IMR-90 (cell line): ENCODE measurements around the gene MEIOB. TPM values are rescaled to one million over a fixed set of nuclear protein-coding genes. Genes with fewer than 3 reads are reported as not detected.

Source experiments
- ATAC-seq: fragments of 200-7000 bp; cut with Tn5 transposase; 2 replicates; pipeline ENCODE4 v1.9.1; 2020; ENCODE audit warnings: low read depth, mild to moderate bottlenecking, moderate library complexity
- BruUV-seq: library from RNA; stranded (reverse); fragments of 400-500 nt; replicated peaks from 2 replicates; lab custom pipeline; 2021; lab: Mats Ljungman, UMichigan
- CTCF ChIA-PET: fragments of 300-600 bp; formaldehyde crosslinking; extraction: SDS; loops from one replicate; lab custom pipeline; 2021; ENCODE audit warnings: antibody characterized with exemption; lab: Yijun Ruan, JAX
- POLR2A ChIA-PET: fragments of 300-600 bp; sonication (Branson Sonifier 250); formaldehyde crosslinking; loops from one replicate; lab custom pipeline; 2022; ENCODE audit warnings: antibody characterized with exemption; ENCODE audit not compliant: unreplicated experiment; lab: Charles Lee
- DNase-seq: peaks from one replicate; pipeline ENCODE4 v3.0.0; 2013
- H2AFZ ChIP-seq: replicated peaks from 2 replicates; pipeline ENCODE3; 2013; ENCODE audit warnings: low read length, mild to moderate bottlenecking; ENCODE audit not compliant: poor library complexity
- H2AK5ac ChIP-seq: 2 replicates; pipeline ENCODE4 v1.6.1; 2013; ENCODE audit warnings: low read depth, low read length, inconsistent platforms
- H2AK9ac ChIP-seq: replicated peaks from 2 replicates; pipeline ENCODE3; 2013; ENCODE audit warnings: mild to moderate bottlenecking, low read depth, low read length, moderate library complexity; ENCODE audit not compliant: poor library complexity
- H2BK120ac ChIP-seq: 2 replicates; pipeline ENCODE4 v1.6.1; 2013; ENCODE audit warnings: low read depth, low read length, inconsistent platforms
- H2BK15ac ChIP-seq: 3 replicates; pipeline ENCODE4 v1.6.1; 2013; ENCODE audit warnings: low read depth, low read length, inconsistent platforms
- H2BK20ac ChIP-seq: 2 replicates; pipeline ENCODE4 v1.6.1; 2013; ENCODE audit warnings: low read depth, mild to moderate bottlenecking, inconsistent platforms, low read length, moderate library complexity
- H2BK5ac ChIP-seq: 2 replicates; pipeline ENCODE4 v1.6.1; 2013; ENCODE audit warnings: mild to moderate bottlenecking, low read depth, low read length, inconsistent platforms; ENCODE audit not compliant: poor library complexity, severe bottlenecking
- H3K14ac ChIP-seq: replicated peaks from 2 replicates; pipeline ENCODE4 v1.6.1; 2013; ENCODE audit warnings: low read depth, low read length, inconsistent platforms
- H3K18ac ChIP-seq: 2 replicates; pipeline ENCODE4 v1.6.1; 2013; ENCODE audit warnings: low read depth, low read length, control low read depth
- H3K23ac ChIP-seq: 2 replicates; pipeline ENCODE4 v1.6.1; 2013; ENCODE audit warnings: low read depth, low read length, inconsistent platforms
- H3K27ac ChIP-seq: 2 replicates; pipeline ENCODE4 v1.5.1; 2013; ENCODE audit warnings: mild to moderate bottlenecking, control low read depth, low read length; ENCODE audit not compliant: insufficient read depth
- H3K27me3 ChIP-seq: 2 replicates; pipeline ENCODE4 v1.6.1; 2013; ENCODE audit warnings: low read length; ENCODE audit not compliant: control insufficient read depth, insufficient read depth
- H3K36me3 ChIP-seq: 2 replicates; pipeline ENCODE4 v1.6.1; 2013; ENCODE audit warnings: low read length, mixed read lengths; ENCODE audit not compliant: control insufficient read depth, insufficient read depth
- H3K4ac ChIP-seq: 2 replicates; pipeline ENCODE4 v1.6.1; 2013; ENCODE audit warnings: low read depth, low read length, inconsistent platforms
- H3K4me1 ChIP-seq: 2 replicates; pipeline ENCODE4 v1.6.1; 2013; ENCODE audit warnings: low read length, mixed read lengths; ENCODE audit not compliant: control insufficient read depth, insufficient read depth
- H3K4me2 ChIP-seq: 2 replicates; pipeline ENCODE4 v1.6.1; 2013; ENCODE audit warnings: low read depth, mild to moderate bottlenecking, control low read depth, low read length, moderate library complexity
- H3K4me3 ChIP-seq: 2 replicates; pipeline ENCODE4 v1.5.1; 2013; ENCODE audit warnings: low read depth, mild to moderate bottlenecking, control low read depth, low read length, moderate library complexity; ENCODE audit not compliant: insufficient read depth
- H3K56ac ChIP-seq: 2 replicates; pipeline ENCODE4 v1.6.1; 2013; ENCODE audit warnings: low read length, inconsistent platforms; ENCODE audit not compliant: insufficient read depth; ENCODE audit errors: extremely low read depth
- H3K79me1 ChIP-seq, 2 experiments: 2 replicates each; pipeline ENCODE4 v1.6.1; 2013; ENCODE audit warnings: low read length in 2 of 2, inconsistent platforms in 1 of 2, low read depth in 1 of 2
- H3K9ac ChIP-seq: 2 replicates; pipeline ENCODE4 v1.6.1; 2013; ENCODE audit warnings: low read depth, low read length, control low read depth
- H3K9me1 ChIP-seq: 2 replicates; pipeline ENCODE4 v1.6.1; 2013; ENCODE audit warnings: low read length, inconsistent platforms; ENCODE audit not compliant: insufficient read depth
- H3K9me3 ChIP-seq: 2 replicates; pipeline ENCODE4 v1.6.1; 2013; ENCODE audit warnings: low read length; ENCODE audit not compliant: control insufficient read depth, insufficient read depth
- H4K20me1 ChIP-seq: 2 replicates; pipeline ENCODE4 v1.6.1; 2013; ENCODE audit warnings: low read length, inconsistent platforms; ENCODE audit not compliant: insufficient read depth
- H4K5ac ChIP-seq: 2 replicates; pipeline ENCODE4 v1.6.1; 2013; ENCODE audit warnings: mild to moderate bottlenecking, low read depth, low read length, control low read depth
- H4K8ac ChIP-seq, 2 experiments: 2 replicates each; pipeline ENCODE4 v1.6.1; 2013; ENCODE audit warnings: low read depth in 2 of 2, low read length in 2 of 2, control low read depth in 1 of 2, inconsistent platforms in 1 of 2
- H4K91ac ChIP-seq: 2 replicates; pipeline ENCODE4 v1.6.1; 2013; ENCODE audit warnings: low read depth, low read length, inconsistent platforms; ENCODE audit not compliant: insufficient read depth
- CEBPB ChIP-seq: IDR thresholded peaks from 2 replicates; pipeline ENCODE4 v1.6.1; 2012; ENCODE audit warnings: low read depth, low read length, improper control_type of control experiment
- FOS ChIP-seq: fragments of 150-350 bp; IDR thresholded peaks from 2 replicates; pipeline ENCODE4 v1.6.1; 2016; ENCODE audit warnings: low read depth, low read length
- MAFK ChIP-seq: IDR thresholded peaks from 2 replicates; pipeline ENCODE4 v1.6.1; 2012; ENCODE audit warnings: low read depth, low read length, improper control_type of control experiment
- MAZ ChIP-seq: IDR thresholded peaks from 2 replicates; pipeline ENCODE4 v1.6.1; 2012; ENCODE audit warnings: low read depth, mild to moderate bottlenecking, low read length, improper control_type of control experiment, moderate library complexity, borderline replicate concordance
- RCOR1 ChIP-seq: IDR thresholded peaks from 2 replicates; pipeline ENCODE4 v1.6.1; 2012; ENCODE audit warnings: mild to moderate bottlenecking, low read length, improper control_type of control experiment; ENCODE audit not compliant: insufficient replicate concordance
- RFX5 ChIP-seq: IDR thresholded peaks from 2 replicates; pipeline ENCODE4 v1.8.0; 2012; ENCODE audit warnings: low read depth, mild to moderate bottlenecking, low read length, moderate library complexity
- SMC3 ChIP-seq: fragments of 150-350 bp; IDR thresholded peaks from 2 replicates; pipeline ENCODE4 v1.6.1; 2016; ENCODE audit warnings: low read depth, mild to moderate bottlenecking, antibody characterized with exemption, low read length, moderate library complexity
- WGBS, 2 experiments: methylation state at CpG; one replicate each; pipeline versions ENCODE4 v1.1.5 to v1.1.7; 2013; ENCODE audit warnings: missing lambda C conversion rate in 2 of 2; ENCODE audit not compliant: insufficient read length in 1 of 2; ENCODE audit errors: extremely low coverage in 2 of 2; 5-methylcytosine and 5-hydroxymethylcytosine counted together
- dilution Hi-C: fragments of 300-500 bp; cut with HindIII; formaldehyde crosslinking; loops from one replicate; pipeline ENCODE4 v1.14.3; 2018; ENCODE audit warnings: low sequenced_read_pairs; ENCODE audit not compliant: unreplicated experiment
- in situ Hi-C: fragments of 300-500 bp; cut with MboI; formaldehyde crosslinking; loops from 3 replicates; pipeline ENCODE4 v1.14.3; 2019; ENCODE audit warnings: low sequenced_read_pairs, inconsistent platforms, mixed read lengths
- intact Hi-C: fragments of 100-400 bp; cut with micrococcal nuclease; formaldehyde crosslinking; loops from 2 replicates; pipeline ENCODE4 v1.10.0; 2022
- polyA plus RNA-seq, 3 experiments: library from polyadenylated mRNA; depleted of rRNA; stranded (reverse); fragments of >200 nt; gene quantifications; 2 replicates each; pipeline ENCODE4 v1.2.3, GENCODE V29; 2012; ENCODE audit warnings: low replicate concordance in 1 of 3
- total RNA-seq: library from RNA; depleted of rRNA; stranded (reverse); fragments of >200 nt; gene quantifications from 2 replicates; pipeline ENCODE4 v1.2.3, GENCODE V29; 2012
- TF ChIP-seq, protein P1 (sequence below): conservative IDR thresholded peaks from 2 replicates; pipeline ENCODE4 v1.5.1; 2012; ENCODE audit warnings: mild to moderate bottlenecking, low read depth, low read length, improper control_type of control experiment

MEIOB gene
- total and polyA plus RNA-seq, 2 of the 4 experiments (the other 2 are of a cell fraction), result 0.14 TPM; not detected in 1

DNA sequence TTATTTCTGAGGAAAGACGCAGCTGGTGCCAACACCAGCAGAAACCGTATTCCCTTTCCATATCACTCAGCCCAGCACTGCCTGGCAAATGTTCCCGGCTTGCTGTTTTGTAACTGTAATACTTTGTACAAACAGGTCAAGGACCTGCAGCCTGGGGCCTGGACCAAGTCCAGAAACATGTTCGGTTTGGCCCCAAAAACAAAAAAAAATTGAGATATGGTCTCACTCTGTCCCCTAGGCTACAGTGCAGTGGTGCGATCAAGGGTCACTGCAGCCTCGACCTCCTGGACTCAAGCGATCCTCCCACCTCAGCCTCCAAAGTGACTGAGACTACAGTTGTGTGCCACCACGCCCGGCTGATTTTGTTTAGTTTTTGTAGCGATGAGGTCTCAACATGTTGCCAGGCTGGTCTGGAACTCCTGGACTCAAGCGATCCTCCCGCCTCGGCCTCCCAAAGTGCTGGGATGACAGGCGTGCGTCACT, 46.5 kb downstream of the MEIOB start:
- Histone ChIP-seq H2AK5ac (no peak overlapping the region), H3K23ac (peak overlapping the region; percentile 76; the same call in 1 of the 2 replicates), H3K4me3 (peak overlapping the region; percentile 73; the same call in 1 of the 2 replicates), H3K79me1 (peaks cover 18 to 58% of the 10 kb centered on the region in 2 experiments), H2AFZ (peak overlapping the region; percentile 100), H3K27ac (no peak overlapping the region), H3K14ac (no peak overlapping the region), H4K5ac (no peak overlapping the region), H3K27me3 (no peaks in the 10 kb centered on the region), H2BK120ac (no peak overlapping the region), H3K36me3 (peaks cover 10% of the 10 kb centered on the region), H3K4me1 (peaks cover 6% of the 10 kb centered on the region; the same call in 1 of the 2 replicates), H3K9me1 (peaks cover 6% of the 10 kb centered on the region), H3K9ac (no peak overlapping the region), H3K9me3 (no peaks in the 10 kb centered on the region), H3K4me2 (peak overlapping the region; percentile 97), H3K4ac (no peak overlapping the region), H2BK20ac (no peak overlapping the region), H2AK9ac (peak overlapping the region; percentile 78), H3K18ac (no peak overlapping the region), H4K20me1 (peaks cover 18% of the 10 kb centered on the region; the same call in 1 of the 2 replicates), H2BK15ac (no peak overlapping the region), H3K56ac (no peak overlapping the region), H4K8ac (no peak overlapping the region), H2BK5ac (no peak overlapping the region), H4K91ac (no peak overlapping the region)
- TF ChIP-seq MAZ (no peak), CEBPB (no peak), RCOR1 (no peak), SMC3 (no peak), RFX5 (no peak), MAFK (no peak), FOS (no peak)
- TF ChIP-seq, protein P1, sequence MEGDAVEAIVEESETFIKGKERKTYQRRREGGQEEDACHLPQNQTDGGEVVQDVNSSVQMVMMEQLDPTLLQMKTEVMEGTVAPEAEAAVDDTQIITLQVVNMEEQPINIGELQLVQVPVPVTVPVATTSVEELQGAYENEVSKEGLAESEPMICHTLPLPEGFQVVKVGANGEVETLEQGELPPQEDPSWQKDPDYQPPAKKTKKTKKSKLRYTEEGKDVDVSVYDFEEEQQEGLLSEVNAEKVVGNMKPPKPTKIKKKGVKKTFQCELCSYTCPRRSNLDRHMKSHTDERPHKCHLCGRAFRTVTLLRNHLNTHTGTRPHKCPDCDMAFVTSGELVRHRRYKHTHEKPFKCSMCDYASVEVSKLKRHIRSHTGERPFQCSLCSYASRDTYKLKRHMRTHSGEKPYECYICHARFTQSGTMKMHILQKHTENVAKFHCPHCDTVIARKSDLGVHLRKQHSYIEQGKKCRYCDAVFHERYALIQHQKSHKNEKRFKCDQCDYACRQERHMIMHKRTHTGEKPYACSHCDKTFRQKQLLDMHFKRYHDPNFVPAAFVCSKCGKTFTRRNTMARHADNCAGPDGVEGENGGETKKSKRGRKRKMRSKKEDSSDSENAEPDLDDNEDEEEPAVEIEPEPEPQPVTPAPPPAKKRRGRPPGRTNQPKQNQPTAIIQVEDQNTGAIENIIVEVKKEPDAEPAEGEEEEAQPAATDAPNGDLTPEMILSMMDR, result no peak
- in situ Hi-C loops (no loop called here), dilution Hi-C loops (no loop called here), intact Hi-C loops (loop anchor here (5.0 kb wide), 1 partner anchor 43 kb away; the partner anchor contains the start of genes NUBP2 and SPSB3)
- no TSS peak for BruUV-seq
- DNase-seq, result no peak
- POLR2A ChIA-PET, result no interaction called here
- 84% methylated on average over 7 of the region's 15 CpGs; no CpG with 5 or more reads in 1 of the 2 experiments for whole genome bisulfite sequencing, 2 experiments
- CTCF ChIA-PET, result no interaction called here
- ATAC-seq, result no peak
